ENCODE measurements around the gene ATP11A.

Gene ATP11A

DNA sequence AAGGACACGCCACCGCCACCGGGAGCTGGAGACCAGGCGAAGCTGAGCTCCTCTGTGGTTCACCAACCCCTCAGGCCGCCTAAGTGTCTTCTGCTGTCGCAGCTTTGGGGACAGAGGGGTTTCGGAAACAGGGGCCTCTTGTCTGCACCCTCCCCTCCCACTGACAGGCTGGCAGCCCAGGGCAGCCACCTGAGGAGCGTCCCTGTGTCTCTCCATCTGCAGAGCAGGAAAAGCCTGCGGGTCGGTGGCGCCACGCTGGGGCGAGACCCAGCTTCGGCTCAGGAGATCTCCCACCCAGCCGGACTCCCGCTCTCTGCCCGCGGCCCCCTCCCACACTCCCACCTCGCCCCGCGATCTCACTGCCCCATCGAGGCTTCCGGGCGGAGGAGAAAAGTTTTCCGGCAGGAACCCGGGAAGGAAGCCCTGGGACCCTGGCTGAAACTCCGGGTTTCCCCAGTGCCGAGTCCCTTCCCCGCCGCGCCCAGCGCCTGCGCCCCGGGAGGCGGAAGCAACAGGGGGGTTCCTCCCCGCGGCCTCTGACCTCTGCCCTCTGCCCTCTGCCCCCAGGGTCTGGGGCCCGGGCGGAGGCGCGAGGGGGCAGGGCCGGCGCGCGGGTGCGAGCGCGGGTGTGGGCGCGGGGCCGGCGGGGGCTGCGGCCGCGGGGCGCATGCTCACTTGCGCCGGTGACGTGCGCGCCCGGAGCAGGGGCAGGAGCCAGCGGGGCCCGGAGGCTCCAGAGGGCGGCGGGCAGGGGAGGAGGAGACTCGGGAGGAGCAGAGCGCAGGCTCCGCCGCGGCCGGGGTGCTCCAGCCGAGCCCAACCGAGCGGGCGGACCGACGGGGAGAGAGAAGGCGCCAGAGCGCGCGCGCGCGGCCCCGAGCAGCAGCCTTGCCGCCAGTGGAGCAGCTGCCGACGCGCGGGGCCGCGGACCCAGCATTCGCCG, at the start of gene ATP11A:
TSS of gene ATP11A (plus strand) at position 736 of the 943 bp plus-strand sequence. CDS start 379 bp downstream, outside the sequence.
- peak; percentile 92 for DNase-seq (ENCODE audit: low read depth)

DNA sequence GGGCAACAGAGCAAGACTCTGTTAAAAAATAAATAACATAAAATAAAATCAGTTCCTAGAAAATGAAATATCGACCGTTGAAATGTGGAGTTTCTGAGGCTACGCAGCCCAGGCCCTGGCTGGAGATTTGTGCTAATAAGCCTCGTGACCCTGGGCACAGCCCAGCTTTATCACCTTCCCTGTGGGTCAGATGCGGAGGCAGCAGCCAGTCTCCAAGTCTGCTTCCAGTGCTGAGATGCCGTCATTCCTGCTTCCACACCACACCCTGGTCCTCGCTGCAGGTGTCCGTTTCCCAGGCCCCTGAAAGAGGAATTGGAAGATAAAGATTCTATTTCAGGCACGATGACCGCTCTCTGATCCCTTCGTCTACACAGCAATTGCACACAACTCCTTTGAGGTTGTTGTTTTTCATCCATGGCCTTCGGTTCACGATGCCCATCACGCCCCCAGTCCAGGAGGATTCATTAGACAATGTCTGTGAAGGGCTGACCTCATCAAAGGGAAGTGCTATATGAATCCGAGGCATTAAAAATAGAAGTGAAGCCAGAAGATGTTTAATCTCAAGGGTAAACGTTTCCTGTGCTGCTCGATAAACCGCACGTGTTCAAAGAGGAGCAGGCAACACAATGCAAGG, 48.3 kb upstream of the ATP11A start:
- no peak for DNase-seq (ENCODE audit: low read depth)

DNA sequence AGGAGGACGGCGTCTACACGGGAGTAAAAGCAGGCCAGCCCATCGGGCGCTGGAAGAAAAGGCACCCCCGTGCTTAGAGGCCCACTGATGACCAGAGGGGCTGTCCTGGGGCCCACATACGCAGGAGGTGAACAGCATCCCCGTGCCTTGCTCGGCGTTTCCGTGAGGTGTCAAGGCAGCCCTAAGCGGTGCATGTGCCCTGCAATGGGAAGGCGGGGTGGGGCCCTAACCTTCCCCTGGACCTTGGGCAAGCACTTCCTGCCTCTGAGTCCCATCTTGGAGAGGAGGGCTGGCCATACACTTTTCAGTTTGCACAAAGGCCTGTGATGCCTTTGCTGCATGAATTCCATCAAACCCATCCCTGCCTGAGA, 47.8 kb upstream of the ATP11A start:
- DNase-seq (ENCODE audit: low read depth): no peak

DNA sequence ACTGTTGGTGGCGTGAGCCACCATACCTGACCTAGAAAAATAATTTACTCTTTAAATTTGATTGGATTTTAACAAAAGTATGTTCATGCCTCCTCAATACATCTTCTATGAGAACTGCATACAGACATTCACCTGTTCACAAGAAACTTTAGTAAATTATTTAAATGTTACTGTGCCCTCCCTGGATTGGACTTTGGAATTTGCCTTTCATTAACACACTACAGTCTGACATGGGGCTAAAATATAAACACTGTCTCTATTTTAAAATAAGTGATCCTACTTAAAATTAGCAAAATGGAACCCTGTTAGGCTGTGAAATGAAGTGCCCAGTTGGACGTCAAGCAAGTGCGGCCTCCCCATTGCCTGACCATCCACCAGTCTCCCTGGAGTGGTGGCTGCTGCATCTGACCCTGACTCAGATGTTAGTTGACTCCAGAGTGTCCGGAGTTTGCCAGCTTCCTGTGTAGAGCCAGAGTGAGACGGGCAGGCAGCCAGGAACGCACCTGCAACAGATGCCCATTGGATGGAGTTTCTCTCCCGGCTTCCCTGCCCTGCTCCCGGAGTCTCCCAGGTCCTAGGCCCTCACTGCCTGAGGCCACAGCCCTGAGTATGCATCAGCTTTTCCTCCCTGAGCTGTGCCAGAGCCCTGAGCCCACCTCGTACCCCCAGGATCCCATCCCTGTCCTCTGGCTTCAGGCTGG, 45.9 kb upstream of the ATP11A start:
- no peak for DNase-seq (ENCODE audit: low read depth)

DNA sequence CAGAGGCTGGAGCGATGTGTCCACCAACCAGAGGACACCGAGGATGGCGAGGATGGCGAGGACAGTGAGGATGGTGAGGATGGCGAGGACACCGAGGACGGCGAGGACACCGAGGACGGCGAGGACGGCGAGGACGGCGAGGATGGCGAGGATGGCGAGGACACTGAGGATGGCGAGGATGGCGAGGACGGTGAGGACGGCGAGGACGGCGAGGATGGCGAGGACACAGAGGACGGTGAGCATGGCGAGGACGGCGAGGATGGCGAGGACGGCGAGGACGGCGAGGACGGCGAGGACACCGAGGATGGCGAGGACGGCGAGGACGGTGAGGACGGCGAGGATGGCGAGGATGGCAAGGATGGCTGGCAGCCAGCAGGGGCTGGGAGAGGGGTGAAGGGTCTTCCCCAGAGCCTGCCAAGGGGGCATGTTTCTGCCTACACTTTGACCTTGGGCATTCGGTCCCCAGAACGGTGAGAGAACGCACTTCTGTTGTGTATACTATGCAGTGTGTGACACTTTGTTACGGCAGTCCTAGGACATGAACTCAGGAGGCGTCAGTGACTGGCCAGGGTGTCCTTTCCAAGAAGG, 44.4 kb upstream of the ATP11A start:
- DNase-seq (ENCODE audit: low read depth): no peak

DNA sequence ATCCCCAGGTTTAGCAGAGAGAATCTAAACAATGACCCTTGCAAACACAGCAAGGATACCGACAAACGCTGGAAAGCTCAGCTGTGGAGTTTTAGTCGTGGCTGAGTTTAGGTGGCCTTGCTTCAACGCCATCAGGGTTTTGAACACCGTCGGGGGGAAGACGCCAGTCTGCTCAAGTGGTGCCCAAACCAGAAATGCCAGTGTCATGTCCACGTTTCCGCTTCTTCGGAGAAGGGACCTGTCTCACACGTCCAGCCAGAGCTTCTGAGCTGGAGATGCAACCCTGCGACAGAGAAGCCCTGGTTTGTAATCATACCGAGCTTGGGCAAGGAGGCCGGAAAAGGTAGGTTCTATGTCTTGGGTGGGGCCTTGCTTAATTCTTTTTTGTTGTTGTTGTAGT, 42.6 kb upstream of the ATP11A start:
- no peak for DNase-seq (ENCODE audit: low read depth)

DNA sequence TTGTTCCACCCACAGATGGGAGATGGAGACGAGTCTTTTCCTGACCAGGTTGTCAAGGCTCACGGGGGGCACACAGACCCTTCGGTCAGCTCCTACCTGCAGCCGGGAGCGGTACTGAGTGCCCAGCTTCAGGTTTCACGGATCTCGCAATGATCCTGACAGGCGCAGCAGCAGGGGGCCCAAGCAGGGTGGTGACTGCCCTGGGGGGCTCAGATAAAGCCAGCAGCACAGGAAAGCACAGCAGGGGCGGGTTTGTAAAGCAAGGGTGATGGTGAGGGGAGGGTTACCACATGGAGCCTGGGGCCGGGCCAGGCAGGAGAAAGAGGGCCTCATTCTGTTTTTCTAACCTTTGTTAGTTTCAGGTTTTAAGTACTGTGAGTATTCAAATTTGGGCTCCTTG, 41.7 kb upstream of the ATP11A start:
- no peak for DNase-seq (ENCODE audit: low read depth)

DNA sequence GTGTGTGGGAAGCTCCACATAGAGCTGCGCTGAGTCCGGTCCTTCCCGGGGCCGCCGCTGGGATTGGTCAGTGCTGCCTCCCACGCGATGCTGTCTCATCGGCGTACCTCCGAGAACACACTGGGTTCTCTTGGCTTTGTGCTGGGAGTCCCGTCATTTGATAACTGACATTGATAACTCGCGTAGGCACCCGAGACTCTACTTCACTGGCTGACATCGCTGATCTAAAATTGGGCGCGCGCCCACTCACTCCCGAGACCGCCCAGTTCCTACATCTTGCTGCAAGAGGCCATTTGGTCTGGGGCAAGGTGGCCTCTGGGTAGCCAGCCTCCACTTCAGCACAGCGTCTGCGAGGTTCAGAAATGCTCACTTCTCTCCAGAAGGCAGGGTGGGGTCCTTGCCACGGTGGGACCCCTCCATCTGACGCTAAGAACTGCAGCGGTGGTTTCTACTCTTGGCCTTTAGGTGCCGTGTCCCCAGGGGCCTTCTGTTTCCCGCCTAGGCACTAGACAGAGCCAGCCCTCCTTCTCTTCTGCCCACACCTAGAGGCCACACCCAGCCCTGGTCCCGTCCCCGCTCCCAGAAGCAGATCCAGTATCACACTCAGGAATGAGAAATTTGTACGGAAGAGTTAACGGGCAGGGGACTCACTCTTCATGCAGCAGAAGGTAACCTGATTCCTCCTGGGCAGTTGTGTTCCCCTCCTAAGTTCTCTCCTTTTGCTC, 40.7 kb upstream of the ATP11A start:
- DNase-seq (ENCODE audit: low read depth): no peak

DNA sequence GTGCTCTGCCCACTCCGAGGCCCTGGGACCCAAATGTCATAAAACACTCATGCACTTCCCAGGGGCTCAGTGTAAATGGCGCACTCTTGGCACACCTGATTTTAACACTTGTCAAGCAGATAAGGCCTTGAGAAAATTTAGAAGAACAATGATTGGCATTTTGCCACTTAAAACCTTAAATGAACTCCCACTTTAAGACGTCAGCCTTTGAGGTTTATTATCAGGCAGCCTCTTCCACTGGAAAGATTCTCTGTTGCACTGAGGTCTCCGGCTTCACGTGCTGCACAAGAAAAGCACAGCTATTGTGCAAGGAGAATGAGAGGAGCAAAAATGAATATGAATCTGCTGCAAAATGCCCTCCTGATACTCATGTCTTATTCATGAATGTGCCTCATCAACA, 38.5 kb upstream of the ATP11A start:
- peak; percentile 90 for DNase-seq (ENCODE audit: low read depth)

DNA sequence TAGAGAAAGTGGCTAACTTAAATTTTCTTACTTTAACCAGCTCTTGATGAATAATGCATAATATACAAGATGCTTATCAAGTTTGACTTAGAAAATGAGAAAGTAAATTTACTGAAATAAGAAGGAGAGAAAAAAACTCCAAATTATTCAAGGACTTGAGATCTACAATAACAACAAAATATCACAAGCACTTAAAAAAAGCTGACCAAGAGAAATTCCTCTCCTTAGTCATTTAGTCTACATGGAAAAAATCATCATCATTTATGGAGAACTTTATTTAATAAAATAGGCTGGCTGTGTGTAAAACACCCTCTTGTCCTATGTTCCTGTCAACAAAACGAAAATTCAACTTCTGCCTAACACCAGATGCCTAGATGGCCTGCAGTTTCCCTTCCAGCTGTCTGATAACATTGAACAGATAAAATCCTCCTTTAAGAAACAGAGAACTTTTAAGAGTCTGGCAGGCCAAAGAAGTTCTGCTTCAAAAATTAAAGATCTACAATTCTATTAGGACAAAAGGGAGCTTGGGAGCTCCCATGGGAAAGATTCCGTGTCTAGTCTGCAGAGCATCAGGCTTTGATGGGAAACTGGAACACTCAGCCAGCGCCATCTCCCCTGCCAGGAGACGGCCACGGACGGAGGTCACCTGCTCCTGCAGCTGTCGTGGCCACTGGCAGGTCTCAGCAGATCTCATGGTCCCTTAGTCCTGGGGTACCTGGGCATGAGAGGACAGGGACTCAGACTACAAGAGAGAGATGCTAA, 37.9 kb upstream of the ATP11A start:
- no peak for DNase-seq (ENCODE audit: low read depth)

DNA sequence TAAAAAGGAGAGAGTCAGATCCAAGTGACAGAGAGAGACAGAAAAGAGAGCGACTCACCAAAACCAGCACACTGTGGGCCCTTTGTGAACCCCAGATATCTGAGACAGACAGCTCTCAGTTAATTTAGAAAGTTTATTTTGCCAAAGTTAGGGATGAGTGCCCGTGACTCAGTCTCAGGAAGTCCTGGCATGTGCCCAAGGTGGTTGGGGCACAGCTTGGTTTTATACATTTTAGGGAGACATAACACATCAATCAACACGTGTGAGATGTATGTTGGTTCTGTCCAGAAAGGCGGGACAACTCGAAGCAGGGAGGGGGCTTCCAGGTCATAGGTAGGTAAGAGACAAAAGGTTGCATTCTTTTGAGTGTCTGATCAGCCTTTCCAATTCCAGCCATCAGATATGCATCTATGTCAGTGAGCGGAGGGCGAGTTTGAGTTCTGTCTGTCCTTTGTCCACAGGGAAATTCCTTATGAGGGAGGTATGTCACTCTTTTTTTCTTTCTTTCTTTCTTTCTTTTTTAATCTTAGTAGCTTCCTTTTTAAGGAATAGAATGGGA, 37.2 kb upstream of the ATP11A start:
- DNase-seq (ENCODE audit: low read depth): no peak

DNA sequence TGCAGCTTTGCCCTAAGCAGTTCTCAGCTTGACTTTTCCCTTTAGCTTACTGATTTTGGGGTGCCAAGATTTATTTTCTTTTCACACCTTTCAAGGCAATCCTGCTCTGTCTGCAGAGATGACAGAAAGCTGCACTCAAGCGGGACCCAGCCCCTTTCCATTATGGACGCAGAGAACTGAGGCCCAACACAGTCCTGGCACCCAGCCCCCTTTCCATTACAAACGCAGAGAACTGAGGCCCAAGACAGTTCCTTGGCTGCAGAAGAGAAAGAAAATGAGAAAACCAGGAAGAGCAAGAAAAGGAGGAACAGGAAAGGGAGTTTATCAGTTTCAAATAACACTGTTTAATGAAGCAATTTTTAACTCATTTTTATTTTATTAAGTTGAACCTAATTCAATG, 36.8 kb upstream of the ATP11A start:
- DNase-seq (ENCODE audit: low read depth): no peak

DNA sequence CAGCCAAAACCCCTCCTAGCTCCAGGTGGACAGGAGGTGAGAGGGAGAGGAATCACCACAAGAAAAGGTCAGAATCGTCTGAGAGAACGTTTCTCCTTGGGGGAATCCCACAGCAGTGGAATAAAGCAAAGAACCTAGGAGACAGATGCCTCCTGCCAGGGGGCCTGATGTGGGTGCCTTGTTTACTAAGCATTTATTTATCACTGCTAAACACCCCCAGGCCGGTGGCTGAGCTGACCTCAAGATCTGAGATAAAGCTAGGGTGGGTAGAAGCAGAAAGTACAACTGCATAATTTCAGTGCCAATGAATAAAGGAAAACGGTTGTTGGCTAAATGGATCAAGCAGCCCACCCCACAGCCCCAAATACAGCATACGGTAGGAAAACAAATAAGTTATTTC, 33.9 kb upstream of the ATP11A start:
- no peak for DNase-seq (ENCODE audit: low read depth)

DNA sequence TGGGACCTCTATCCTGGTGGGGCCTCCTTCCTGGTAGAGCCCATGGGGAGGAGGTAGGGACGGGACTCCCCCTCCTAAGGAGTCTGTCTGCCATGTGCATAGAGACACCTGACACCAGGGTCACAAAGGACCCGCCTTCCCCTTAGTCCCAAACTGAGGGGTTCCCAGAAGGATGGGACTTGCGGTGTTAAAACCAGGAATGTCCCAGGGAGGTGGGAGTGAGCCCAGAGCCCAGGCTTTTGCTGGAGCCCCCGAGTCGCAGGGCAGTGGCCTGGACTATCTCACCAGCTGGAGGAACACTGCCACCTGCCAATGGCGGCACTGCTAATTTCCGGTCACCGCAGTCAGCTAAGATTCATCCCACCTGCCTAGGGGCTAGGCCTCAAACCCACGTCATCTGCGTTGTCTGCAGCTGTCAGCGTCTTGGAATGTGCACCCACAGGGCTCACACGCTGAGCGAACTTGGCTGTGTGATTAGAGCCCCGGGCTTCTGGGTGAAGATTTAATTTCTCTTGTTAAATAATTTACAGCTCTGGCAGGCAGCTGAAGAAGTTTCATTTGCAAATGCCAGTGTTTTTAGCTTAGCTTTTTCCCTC, 31.9 kb upstream of the ATP11A start:
- DNase-seq (ENCODE audit: low read depth): peak; percentile 88

DNA sequence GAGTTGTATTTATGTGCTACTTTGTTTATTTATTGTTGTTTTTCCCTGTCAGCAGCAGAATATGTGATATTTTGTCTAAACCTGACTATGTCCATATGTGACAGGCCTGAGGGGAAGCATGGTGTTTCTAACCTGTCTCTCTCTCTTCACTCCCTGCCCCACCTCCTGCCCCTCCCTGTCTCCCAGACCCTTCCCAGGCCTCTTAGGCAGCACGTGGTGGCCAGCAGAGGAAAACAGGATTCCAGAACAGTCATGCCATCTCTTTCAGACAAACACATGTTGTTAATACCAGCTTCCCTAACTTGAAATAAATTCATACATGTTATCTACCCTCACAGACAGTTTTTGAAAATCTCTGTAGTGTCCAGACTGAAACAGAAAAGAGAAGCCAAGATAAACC, 31.0 kb upstream of the ATP11A start:
- DNase-seq (ENCODE audit: low read depth): peak; percentile 62

DNA sequence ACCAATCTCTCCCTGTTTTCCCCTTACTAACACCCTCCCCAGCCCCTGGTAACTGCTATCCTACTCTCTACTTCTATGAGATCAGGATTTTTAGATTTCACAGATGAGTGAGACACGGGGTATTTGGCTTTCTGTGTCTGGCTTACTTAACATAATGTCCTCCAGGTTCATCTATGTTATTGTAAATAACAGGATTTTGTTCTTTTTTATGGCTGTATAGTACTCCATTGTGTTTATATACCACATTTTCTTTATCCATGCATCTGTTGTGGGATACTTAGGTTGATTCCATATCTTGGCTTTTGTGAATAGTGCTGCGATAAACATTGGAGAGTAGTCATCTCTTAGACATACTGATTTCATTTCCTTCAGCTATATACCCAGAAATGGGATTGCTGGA, 28.5 kb upstream of the ATP11A start:
- DNase-seq (ENCODE audit: low read depth): no peak

DNA sequence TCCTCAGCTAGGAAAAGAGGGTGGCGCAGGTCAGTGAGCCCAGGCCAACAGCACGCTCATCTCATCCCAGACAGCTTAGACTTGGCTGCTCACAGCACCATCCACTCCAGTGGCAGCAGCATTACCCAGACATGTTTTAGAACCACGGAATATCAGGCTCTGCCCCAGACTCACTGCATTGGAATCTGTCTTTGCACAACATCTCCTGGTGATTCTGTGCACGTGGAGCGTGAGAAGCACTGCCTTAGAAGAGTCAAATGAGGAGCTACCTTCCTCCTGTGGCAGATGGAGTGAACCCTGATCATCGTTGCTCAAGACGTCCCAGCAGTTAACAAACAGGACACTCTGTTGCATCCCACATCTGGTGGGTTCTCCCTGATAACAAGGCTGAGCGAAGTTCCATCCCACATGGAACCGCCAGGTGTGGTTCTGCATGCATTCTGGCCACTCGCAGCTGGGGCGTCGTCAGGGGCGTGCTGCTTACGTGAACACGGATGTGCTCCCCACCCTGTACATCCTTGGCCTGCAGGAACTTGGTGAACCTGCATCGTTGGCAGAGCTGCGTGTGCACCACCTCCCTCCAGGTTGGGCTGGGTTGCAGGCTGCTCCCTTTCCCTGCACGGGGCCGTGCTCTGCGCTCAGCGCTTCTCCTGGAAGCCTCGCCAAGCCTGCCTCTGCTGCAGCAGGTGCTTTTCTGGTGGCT, 25.2 kb upstream of the ATP11A start:
- DNase-seq (ENCODE audit: low read depth): peak; percentile 94

DNA sequence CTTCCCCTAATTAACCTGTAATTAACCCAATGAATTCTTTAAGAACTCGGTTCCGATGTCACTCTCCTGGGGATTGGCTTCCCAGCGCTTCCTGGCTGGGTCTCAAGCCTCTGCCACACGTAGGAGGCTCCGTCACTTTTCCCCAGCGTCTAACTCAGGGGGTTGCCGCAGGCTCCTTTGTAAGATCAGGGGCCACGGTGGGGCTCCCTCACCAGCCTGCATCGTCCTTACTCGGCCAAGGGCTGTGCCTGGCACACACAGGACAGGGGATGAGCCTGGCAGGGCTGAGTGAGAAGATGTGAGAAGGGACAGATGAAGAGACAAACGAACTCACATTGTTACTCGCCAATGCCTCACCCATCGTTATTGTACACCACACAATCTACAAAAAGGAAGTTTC, 20.9 kb upstream of the ATP11A start:
- DNase-seq (ENCODE audit: low read depth): no peak

DNA sequence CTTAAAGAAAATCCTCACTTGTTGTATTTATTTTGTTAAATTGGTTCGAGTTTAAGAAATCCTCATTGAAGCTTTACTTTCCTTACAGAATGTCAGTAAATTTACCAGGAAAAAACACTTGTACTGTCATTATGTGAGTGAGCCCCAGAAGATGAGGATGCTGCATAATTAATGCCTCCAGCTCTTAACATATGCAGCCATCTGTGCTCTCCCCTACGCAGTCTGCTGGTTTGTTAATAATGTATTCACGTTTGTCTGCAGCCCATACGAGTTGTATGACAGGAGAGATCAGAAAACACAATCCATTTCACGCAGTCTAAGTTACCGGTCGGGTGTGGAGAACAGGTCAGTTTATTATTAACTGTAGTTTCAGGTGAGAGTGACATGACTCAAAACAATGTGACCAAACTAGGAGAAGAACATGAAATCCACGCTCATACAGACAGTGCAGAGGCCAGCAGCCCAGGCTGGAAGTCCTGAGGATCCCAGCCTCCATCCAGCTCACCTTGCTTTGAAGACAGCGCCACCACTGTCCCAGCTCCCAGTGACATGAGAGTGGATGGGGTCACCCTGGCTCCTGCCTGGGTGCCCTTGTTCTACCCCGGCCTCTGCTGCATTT, 19.8 kb upstream of the ATP11A start:
- DNase-seq (ENCODE audit: low read depth): no peak

All from amniotic epithelial cell (primary cell).